Measurements from ENCODE around the gene CLEC2B.

Gene CLEC2B

GRCh38 chr12:9811621-9812020 is 57.5 kb downstream of the CLEC2B start:
- Histone ChIP-seq H3K4me3 (ENCODE audit: low read depth, low read length) (no peak overlapping the region), H3K27ac (ENCODE audit: extremely low read depth, low read depth, low read length) (no peak overlapping the region), H3K36me3 (ENCODE audit: control insufficient read depth in 2 of 2, insufficient read depth in 1 of 2, low read length in 2 of 2) (no peaks in the 10 kb centered on the region), H3K9me3 (ENCODE audit: control insufficient read depth, insufficient read depth, low read depth, low read length) (no peaks in the 10 kb centered on the region), H3K4me1 (ENCODE audit: control insufficient read depth, insufficient read depth, low read length) (no peaks in the 10 kb centered on the region)
- CTCF ChIA-PET, result interaction anchor here (0.6 to 6.2 kb wide), 4 partner anchors 13 to 193 kb away, joined by 3 to 40 read pairs (median 4); no protein-coding TSS in a partner anchor
- POLR2A ChIA-PET, result no interaction called here
- TF ChIP-seq ZNF169 (tag by site-specific recombination; IDR thresholded peaks at IDR 0.05) (no peak), ZNF335 (tag by site-specific recombination; conservative IDR thresholded peaks at IDR 0.05) (no peak), ZNF140 (tag by site-specific recombination; IDR thresholded peaks at IDR 0.05) (no peak), ZBTB11 (tag by site-specific recombination; conservative IDR thresholded peaks at IDR 0.05; ENCODE audit: low read depth) (no peak), ZBTB8A (tag by site-specific recombination; IDR thresholded peaks at IDR 0.05) (no peak)

- H3K9me3 ChIP-seq (ENCODE audit: control insufficient read depth, insufficient read depth, low read depth, low read length), result no peaks in the 10 kb centered on the region
- H3K36me3 ChIP-seq (ENCODE audit: control insufficient read depth in 2 of 2, insufficient read depth in 1 of 2, low read length in 2 of 2), result no peaks in the 10 kb centered on the region
- H3K27ac ChIP-seq (ENCODE audit: extremely low read depth, low read depth, low read length), result no peak overlapping the region
- ChIA-PET CTCF (interaction anchor here (0.9 to 6.2 kb wide), 2 partner anchors 12 to 60 kb away, joined by 4 to 40 read pairs; no protein-coding TSS in a partner anchor), POLR2A (no interaction called here)
- no peak overlapping the region for H3K4me3 ChIP-seq (ENCODE audit: low read depth, low read length)
- no peak for TF ChIP-seq ZNF114 (tag by site-specific recombination; IDR thresholded peaks at IDR 0.05)
- TF ChIP-seq ZFP69B (tag by site-specific recombination; IDR thresholded peaks at IDR 0.05), result no peak
- no peak for TF ChIP-seq ZNF416 (tag by site-specific recombination; IDR thresholded peaks at IDR 0.05)
- TF ChIP-seq YY2 (tag by site-specific recombination; IDR thresholded peaks at IDR 0.05), result no peak
- TF ChIP-seq, protein P1, sequence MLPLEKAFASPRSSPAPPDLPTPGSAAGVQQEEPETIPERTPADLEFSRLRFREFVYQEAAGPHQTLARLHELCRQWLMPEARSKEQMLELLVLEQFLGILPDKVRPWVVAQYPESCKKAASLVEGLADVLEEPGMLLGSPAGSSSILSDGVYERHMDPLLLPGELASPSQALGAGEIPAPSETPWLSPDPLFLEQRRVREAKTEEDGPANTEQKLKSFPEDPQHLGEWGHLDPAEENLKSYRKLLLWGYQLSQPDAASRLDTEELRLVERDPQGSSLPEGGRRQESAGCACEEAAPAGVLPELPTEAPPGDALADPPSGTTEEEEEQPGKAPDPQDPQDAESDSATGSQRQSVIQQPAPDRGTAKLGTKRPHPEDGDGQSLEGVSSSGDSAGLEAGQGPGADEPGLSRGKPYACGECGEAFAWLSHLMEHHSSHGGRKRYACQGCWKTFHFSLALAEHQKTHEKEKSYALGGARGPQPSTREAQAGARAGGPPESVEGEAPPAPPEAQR (tag by site-specific recombination; IDR thresholded peaks at IDR 0.05), result no peak
- TF ChIP-seq, protein P2, sequence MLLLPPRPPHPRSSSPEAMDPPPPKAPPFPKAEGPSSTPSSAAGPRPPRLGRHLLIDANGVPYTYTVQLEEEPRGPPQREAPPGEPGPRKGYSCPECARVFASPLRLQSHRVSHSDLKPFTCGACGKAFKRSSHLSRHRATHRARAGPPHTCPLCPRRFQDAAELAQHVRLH (tag by site-specific recombination; IDR thresholded peaks at IDR 0.05), result no peak
- TF ChIP-seq ZNF544 (tag by site-specific recombination; IDR thresholded peaks at IDR 0.05), result no peak
- no peak for TF ChIP-seq HOXC10 (CRISPR knock-in tag; IDR thresholded peaks at IDR 0.05)
- TF ChIP-seq KLF16 (tag by site-specific recombination; IDR thresholded peaks at IDR 0.05), result no peak
- no peak for TF ChIP-seq ZNF660 (tag by site-specific recombination; IDR thresholded peaks at IDR 0.05)
- TF ChIP-seq ZNF521 (tag by site-specific recombination; IDR thresholded peaks at IDR 0.05), result no peak
- no peaks in the 10 kb centered on the region for H3K4me1 ChIP-seq (ENCODE audit: control insufficient read depth, insufficient read depth, low read length)
Observed at GRCh38 chr12:9810671-9811070, 58.5 kb downstream of the CLEC2B start.

GRCh38 chr12:9809866-9810265 is 59.3 kb downstream of the CLEC2B start:
- H3K27ac ChIP-seq (ENCODE audit: extremely low read depth, low read depth, low read length), result no peak overlapping the region
- CTCF ChIA-PET, result interaction anchor here (0.7 to 6.2 kb wide), 2 partner anchors 11 to 125 kb away, joined by 3 to 40 read pairs; no protein-coding TSS in a partner anchor
- POLR2A ChIA-PET, result no interaction called here
- TF ChIP-seq, protein P3, sequence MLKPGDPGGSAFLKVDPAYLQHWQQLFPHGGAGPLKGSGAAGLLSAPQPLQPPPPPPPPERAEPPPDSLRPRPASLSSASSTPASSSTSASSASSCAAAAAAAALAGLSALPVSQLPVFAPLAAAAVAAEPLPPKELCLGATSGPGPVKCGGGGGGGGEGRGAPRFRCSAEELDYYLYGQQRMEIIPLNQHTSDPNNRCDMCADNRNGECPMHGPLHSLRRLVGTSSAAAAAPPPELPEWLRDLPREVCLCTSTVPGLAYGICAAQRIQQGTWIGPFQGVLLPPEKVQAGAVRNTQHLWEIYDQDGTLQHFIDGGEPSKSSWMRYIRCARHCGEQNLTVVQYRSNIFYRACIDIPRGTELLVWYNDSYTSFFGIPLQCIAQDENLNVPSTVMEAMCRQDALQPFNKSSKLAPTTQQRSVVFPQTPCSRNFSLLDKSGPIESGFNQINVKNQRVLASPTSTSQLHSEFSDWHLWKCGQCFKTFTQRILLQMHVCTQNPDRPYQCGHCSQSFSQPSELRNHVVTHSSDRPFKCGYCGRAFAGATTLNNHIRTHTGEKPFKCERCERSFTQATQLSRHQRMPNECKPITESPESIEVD (tag by site-specific recombination; IDR thresholded peaks at IDR 0.05), result no peak
- TF ChIP-seq, protein P4, sequence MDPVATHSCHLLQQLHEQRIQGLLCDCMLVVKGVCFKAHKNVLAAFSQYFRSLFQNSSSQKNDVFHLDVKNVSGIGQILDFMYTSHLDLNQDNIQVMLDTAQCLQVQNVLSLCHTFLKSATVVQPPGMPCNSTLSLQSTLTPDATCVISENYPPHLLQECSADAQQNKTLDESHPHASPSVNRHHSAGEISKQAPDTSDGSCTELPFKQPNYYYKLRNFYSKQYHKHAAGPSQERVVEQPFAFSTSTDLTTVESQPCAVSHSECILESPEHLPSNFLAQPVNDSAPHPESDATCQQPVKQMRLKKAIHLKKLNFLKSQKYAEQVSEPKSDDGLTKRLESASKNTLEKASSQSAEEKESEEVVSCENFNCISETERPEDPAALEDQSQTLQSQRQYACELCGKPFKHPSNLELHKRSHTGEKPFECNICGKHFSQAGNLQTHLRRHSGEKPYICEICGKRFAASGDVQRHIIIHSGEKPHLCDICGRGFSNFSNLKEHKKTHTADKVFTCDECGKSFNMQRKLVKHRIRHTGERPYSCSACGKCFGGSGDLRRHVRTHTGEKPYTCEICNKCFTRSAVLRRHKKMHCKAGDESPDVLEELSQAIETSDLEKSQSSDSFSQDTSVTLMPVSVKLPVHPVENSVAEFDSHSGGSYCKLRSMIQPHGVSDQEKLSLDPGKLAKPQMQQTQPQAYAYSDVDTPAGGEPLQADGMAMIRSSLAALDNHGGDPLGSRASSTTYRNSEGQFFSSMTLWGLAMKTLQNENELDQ (tag by site-specific recombination; IDR thresholded peaks at IDR 0.05; ENCODE audit: low read depth), result no peak
- TF ChIP-seq ZNF140 (tag by site-specific recombination; IDR thresholded peaks at IDR 0.05) (no peak), ZNF341 (tag by site-specific recombination; IDR thresholded peaks at IDR 0.05; ENCODE audit: low read depth) (no peak), ZNF585B (tag by site-specific recombination; IDR thresholded peaks at IDR 0.05) (no peak)
- TF ChIP-seq, protein P5, sequence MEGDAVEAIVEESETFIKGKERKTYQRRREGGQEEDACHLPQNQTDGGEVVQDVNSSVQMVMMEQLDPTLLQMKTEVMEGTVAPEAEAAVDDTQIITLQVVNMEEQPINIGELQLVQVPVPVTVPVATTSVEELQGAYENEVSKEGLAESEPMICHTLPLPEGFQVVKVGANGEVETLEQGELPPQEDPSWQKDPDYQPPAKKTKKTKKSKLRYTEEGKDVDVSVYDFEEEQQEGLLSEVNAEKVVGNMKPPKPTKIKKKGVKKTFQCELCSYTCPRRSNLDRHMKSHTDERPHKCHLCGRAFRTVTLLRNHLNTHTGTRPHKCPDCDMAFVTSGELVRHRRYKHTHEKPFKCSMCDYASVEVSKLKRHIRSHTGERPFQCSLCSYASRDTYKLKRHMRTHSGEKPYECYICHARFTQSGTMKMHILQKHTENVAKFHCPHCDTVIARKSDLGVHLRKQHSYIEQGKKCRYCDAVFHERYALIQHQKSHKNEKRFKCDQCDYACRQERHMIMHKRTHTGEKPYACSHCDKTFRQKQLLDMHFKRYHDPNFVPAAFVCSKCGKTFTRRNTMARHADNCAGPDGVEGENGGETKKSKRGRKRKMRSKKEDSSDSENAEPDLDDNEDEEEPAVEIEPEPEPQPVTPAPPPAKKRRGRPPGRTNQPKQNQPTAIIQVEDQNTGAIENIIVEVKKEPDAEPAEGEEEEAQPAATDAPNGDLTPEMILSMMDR (tag by site-specific recombination; IDR thresholded peaks at IDR 0.05), result no peak

More at GRCh38 chr12:9809866-9810265, 59.3 kb downstream of the CLEC2B start:
- H3K9me3 ChIP-seq (ENCODE audit: control insufficient read depth, insufficient read depth, low read depth, low read length), result no peaks in the 10 kb centered on the region
- no peaks in the 10 kb centered on the region for H3K4me1 ChIP-seq (ENCODE audit: control insufficient read depth, insufficient read depth, low read length)
- no peak overlapping the region for H3K4me3 ChIP-seq (ENCODE audit: low read depth, low read length)
- no peaks in the 10 kb centered on the region for H3K36me3 ChIP-seq (ENCODE audit: control insufficient read depth in 2 of 2, insufficient read depth in 1 of 2, low read length in 2 of 2)
